Thoracic aorta endothelial cell (primary cell): Measurements from ENCODE around the gene KIF15. TPM values are rescaled to one million over a fixed set of nuclear protein-coding genes. Genes with fewer than 3 reads are reported as not detected.

ENCODE experiments used
- total RNA-seq: library from RNA; depleted of rRNA; stranded (reverse); fragments of >200 nt; gene quantifications from 2 replicates; pipeline ENCODE4 v1.2.3, GENCODE V29; 2012

KIF15 gene
- 21.1 and 30.9 TPM in 2 replicates for total RNA-seq

DNA sequence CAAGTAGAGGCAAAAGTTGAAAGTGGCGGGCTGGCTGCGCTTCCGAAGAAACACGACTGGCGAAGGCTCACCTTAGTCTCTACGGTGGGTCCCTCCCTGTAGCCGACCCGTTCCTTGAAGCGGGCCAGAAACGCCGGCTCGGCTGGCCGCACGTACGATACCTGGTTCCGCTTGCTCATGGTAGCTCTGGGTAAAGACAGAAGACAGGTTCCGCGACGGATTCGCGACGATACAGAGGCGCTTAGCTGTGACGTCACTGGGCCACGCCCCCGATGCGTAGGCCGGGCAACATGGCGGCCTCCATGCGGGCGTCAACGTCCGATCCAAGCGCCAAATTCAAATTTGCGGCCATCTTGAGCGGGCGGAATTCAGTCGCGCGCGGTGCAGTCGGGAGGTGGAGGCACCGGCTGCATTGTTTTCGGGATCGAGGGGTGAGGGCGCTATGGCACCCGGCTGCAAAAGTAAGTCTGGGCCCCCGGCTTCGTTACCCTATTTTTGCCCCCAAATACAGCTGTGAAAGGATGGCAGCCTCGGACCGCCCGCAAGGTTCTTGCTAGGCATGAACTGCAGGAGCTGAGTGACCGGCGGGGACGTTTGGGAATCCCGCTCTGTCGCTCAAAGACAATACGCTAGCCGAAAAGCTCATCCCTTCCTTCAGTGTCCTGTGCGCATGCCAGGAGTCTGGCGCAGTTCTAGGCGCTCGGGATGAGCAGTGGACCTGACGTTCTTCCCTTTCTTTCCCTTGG is at the start of gene KIF15, which contains the start of gene KIAA1143:
Gene KIF15 (plus strand): TSS at position 371 of the 746 bp plus-strand sequence. CDS start 72 bp downstream, at position 443.
Gene KIAA1143 (minus strand): TSS at position 196 of the 746 bp plus-strand sequence. CDS start 17 bp downstream, at position 179.

DNA sequence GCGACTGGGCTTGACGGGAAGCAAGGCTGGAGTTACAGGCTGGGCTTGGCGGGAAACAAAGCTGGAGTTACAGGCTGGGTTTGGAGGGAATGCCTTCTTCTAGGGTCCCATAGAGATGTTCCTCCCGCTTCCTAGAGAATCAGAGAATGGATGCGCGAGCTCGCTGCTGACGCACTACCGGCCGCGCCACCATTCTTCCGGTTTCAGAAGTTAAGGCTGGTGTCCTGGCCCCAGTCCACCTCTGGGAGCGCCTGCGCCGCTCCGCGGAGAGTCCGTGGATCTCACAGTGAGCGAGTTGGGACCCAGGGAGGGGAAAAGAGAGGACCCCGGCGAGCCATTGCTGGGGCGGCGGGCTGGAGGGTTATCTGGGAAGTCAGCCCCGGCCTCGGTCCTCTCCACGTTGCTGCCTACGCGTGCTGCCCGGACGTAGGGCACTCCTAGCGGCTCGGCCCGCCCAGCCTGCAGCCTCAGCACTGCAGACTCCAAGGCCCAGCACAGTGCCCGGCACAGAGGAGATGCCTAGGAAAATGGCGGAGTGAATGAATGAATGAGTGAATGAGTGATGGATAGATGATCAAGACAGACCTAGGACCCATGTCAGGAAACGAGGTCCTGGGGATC is 49.0 kb upstream of the KIF15 start, which contains the start of gene ZNF502:
Gene ZNF502 (plus strand): TSS at position 206 of the 621 bp plus-strand sequence. CDS start 7,602 bp downstream, outside the sequence.

DNA sequence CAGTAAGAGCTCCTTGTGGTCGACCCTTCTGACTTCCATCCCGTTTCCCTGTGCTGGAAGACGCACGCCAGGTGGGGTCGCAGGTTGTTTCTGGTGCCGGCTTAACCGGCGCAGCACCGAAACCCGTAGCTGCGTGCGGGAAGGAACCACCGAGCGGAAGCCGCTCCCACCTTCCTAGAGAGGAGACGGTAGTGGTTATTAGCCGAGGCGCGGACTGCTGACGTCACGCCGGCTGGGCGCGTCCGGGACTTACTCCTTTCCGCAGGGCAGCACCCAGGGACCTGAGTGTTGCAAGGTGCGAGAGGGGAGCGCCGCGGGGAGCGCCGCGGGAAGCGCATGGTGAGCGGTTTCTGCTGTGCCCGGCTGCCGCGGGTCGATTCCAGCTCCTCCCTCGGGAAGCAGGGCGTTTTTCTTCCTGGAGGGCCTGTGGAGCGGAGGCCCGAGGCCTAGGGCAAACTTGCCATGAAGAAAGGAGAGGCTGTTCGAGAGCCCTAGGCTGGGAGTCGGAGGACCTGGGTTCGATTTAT is 32.1 kb upstream of the KIF15 start, which contains the start of gene ZNF501:
Gene ZNF501 (plus strand): TSS at position 252 of the 527 bp plus-strand sequence. CDS start 4,787 bp downstream, outside the sequence.

DNA sequence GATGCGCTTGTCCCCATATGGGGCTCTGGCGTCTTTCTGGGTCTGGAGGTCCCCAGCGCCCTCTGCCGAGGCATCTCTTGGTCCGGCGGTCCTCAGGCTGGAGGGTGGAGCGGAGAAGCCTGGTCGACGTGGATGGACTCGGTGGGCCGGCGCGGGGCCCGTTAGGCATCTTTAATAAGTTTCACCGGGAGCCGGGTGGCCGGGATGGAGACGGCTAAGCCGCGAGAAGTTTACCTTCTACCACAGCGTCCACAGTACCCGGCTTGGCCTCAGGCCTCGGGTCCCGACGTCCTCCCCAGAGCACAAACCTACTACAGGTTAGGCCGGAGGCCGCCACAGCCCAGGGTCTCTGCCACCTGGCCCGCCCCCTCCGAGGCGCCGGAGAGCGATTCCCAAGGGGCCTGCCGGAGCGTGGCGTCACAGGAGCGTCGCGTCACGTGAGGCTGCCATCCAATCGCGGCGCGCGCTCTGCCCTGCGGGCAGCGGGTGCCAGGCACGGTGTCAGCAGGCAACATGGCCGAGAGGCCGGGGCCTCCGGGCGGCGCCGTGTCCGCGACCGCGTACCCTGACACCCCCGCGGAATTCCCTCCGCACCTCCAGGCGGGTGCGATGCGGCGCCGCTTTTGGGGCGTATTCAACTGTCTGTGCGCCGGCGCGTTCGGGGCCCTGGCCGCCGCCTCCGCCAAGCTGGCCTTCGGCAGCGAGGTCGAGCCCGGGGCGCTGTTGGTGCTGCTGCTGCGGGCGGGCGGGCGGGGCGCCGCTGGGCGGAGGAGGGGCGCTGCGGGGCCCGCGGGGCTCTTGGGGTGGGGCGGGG is 100.0 kb downstream of the KIF15 start, which contains the start of gene TMEM42:
Gene TMEM42 (plus strand): TSS at position 501 of the 814 bp plus-strand sequence. CDS start 13 bp downstream, at position 514.

DNA sequence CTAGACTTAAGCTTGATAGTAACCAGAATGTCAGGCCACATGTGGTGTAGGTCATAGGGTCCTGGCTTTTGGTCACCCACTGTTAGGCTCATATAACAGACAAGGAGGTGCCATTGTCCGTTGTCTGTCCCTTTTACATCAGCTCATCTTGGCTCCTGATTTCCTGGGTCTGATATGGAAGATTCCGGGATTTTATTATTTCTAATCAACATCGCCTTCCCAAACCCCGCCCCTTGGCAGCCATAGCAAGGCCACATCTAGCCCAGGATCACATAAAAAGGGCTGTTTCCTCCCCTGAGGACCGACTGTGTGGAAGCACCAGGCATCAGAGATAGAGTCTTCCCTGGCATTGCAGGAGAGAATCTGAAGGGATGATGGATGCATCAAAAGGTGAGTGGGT is 112.7 kb downstream of the KIF15 start, which contains the start of gene TGM4:
Gene TGM4 (plus strand): TSS at position 301 of the 400 bp plus-strand sequence. CDS start 71 bp downstream, at position 372.

Other genes with a start within 250 kb of the KIF15 start
- gene ZKSCAN7, start 206.6 kb upstream of the KIF15 start, total RNA-seq: 0.66 and 1.1 TPM in 2 replicates
- 0.50 and 0.53 TPM in 2 replicates for gene ZNF660, start 176.8 kb upstream of the KIF15 start, total RNA-seq
- 10.0 and 10.8 TPM in 2 replicates for gene ZNF197, start 136.8 kb upstream of the KIF15 start, total RNA-seq
- 18.5 and 21.9 TPM in 2 replicates for gene ZNF35, start 113.1 kb upstream of the KIF15 start, total RNA-seq
- 4.6 and 4.8 TPM in 2 replicates for gene ZNF502, start 49.1 kb upstream of the KIF15 start, total RNA-seq
- 4.3 and 4.7 TPM in 2 replicates for gene ZNF501, start 32.2 kb upstream of the KIF15 start, total RNA-seq
- gene KIAA1143, start 175 bp upstream of the KIF15 start, total RNA-seq: 27.5 and 33.2 TPM in 2 replicates
- gene TMEM42, start 100.1 kb downstream of the KIF15 start, total RNA-seq: 7.2 and 8.1 TPM in 2 replicates
- 0.07 and 0.13 TPM in 2 replicates for gene TGM4, start 112.8 kb downstream of the KIF15 start, total RNA-seq
- 70.1 and 79.8 TPM in 2 replicates for gene ZDHHC3, start 214.4 kb downstream of the KIF15 start, total RNA-seq
- 42.5 and 44.8 TPM in 2 replicates for gene EXOSC7, start 214.4 kb downstream of the KIF15 start, total RNA-seq